Fibroblast of pulmonary artery (primary cell): Measurements from ENCODE around the gene INSL3.

Experiments
- DNase-seq: peaks from one replicate; pipeline ENCODE4 v3.0.0-alpha.2; 2010; ENCODE audit warnings: low read depth
- H3K4me3 ChIP-seq: replicated peaks from 2 replicates; pipeline ENCODE4 v1.5.1; 2011; ENCODE audit warnings: low read depth, mild to moderate bottlenecking, control low read depth, low read length, moderate library complexity
- TF ChIP-seq, protein P1 (sequence below): IDR thresholded peaks from 2 replicates; pipeline ENCODE4 v1.5.1; 2011; ENCODE audit warnings: mild to moderate bottlenecking, control low read depth, low read length, inconsistent platforms; ENCODE audit errors: missing control alignments

Gene INSL3

GRCh38 chr19:17855280-17856152, 34.2 kb upstream of the INSL3 start:
- TF ChIP-seq, protein P1, sequence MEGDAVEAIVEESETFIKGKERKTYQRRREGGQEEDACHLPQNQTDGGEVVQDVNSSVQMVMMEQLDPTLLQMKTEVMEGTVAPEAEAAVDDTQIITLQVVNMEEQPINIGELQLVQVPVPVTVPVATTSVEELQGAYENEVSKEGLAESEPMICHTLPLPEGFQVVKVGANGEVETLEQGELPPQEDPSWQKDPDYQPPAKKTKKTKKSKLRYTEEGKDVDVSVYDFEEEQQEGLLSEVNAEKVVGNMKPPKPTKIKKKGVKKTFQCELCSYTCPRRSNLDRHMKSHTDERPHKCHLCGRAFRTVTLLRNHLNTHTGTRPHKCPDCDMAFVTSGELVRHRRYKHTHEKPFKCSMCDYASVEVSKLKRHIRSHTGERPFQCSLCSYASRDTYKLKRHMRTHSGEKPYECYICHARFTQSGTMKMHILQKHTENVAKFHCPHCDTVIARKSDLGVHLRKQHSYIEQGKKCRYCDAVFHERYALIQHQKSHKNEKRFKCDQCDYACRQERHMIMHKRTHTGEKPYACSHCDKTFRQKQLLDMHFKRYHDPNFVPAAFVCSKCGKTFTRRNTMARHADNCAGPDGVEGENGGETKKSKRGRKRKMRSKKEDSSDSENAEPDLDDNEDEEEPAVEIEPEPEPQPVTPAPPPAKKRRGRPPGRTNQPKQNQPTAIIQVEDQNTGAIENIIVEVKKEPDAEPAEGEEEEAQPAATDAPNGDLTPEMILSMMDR: peak; percentile 96

DNA sequence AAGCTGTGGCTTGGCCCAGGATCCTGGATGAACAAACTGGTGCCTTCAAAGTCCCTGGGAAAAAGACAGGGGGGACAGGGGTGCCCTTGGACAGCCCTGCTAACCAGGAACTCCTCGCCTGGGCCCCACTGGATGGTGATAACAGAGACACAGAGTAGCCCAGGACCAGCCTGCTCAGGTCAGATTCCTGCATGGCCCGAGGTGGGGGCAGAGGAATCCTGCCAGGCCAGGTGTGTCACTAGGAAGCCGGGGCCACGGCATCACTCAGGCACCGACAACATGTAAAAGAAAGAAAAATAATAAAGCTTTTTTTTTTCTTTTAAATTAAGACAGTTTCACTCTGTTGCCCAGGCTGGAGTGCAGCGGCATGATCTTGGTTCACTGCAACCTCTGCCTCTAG, 32.7 kb upstream of the INSL3 start:
- TF ChIP-seq, protein P1: no peak
- no peak overlapping the region for H3K4me3 ChIP-seq
- DNase-seq: no peak

More at GRCh38 chr19:17855280-17856152, 34.2 kb upstream of the INSL3 start:
- DNase-seq: peak; percentile 75
- H3K4me3 ChIP-seq: no peak overlapping the region

DNA sequence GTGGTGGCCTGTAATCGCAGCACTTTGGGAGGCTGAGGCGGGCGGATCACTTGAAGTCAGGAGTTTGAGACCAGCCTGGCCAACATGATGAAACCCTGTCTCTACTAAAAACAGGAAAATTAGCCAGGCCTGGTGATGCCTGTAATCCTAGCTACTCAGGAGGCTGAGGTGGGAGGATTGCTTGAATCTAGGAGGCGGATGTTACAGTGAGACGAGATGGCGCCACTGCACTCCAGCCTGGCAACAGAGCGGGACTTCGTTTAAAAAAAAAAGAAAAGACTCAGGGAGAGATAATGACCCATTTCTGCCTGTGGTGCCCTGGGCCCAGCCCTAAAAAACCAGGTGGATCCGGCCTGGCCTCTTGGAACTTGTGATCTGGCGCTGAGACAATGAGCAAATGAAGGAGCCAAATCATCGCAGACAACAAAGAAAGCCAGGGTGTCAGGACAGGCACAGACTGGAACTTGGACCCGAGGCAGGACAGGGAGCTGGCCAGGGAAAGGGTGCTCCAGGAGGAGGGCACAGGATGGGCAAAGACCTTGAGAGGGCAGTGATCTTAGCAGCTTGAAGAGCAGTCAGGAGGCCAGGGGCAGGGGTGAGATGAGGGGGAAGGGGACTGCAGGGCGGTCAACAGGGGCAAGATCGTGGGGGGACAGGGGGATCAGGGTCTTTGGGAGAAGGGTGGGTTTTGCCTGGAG, 27.4 kb upstream of the INSL3 start:
- no peak overlapping the region for H3K4me3 ChIP-seq
- TF ChIP-seq, protein P1: no peak
- no peak for DNase-seq

DNA sequence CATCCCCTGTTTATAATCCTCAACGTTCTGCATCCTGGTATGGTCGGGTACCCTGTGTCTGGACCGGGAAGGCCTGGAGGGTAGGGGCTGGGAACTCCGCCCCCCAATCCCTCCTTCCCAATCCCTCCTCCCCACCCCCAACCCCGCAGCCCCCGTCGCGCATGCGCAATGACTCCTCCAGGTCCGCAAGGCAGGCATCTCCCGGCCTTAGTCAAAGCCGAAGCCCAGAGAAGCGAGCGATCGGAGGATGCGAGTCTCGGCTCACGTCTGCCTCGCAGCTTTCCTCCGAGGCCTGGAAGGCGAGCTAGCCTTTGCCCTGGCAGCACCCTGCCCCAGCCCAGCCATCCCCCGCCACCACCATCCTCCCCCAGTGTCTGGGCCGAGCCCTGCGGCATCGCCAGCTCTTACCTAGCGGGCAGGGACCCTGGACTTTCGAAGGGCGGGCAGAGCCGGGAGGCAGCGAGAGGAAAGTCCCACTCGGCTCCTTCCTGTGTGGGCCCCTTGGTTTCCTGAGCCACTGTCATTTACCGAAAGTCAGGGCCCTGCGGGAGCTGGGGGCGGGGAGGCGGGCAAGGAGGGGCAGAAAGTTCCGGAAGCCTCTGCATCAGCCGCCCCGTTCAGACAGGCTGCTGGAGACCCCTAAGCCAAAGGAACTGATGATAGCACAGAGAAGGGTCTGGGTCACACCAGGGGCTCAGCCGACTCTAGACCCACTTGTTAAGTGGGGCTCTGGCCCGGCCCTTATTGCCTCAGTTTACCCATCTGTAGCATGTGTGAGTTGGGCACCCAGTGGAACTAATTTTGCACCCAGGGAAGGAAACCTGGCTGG, 26.4 kb upstream of the INSL3 start, which contains the start of gene JAK3:
Gene JAK3 (minus strand): TSS at position 445 of the 829 bp plus-strand sequence. CDS start 3,565 bp downstream, outside the sequence.
- peak within 1 kb of the TSS; percentile 53 for H3K4me3 ChIP-seq
- peak; percentile 82 for DNase-seq

GRCh38 chr19:17846146-17846545, 24.8 kb upstream of the INSL3 start:
- no peak for DNase-seq
- TF ChIP-seq, protein P1: no peak
- H3K4me3 ChIP-seq: no peak overlapping the region

More for the DNA sequence above, 26.4 kb upstream of the INSL3 start, which contains the start of gene JAK3:
- TF ChIP-seq, protein P1: no peak

DNA sequence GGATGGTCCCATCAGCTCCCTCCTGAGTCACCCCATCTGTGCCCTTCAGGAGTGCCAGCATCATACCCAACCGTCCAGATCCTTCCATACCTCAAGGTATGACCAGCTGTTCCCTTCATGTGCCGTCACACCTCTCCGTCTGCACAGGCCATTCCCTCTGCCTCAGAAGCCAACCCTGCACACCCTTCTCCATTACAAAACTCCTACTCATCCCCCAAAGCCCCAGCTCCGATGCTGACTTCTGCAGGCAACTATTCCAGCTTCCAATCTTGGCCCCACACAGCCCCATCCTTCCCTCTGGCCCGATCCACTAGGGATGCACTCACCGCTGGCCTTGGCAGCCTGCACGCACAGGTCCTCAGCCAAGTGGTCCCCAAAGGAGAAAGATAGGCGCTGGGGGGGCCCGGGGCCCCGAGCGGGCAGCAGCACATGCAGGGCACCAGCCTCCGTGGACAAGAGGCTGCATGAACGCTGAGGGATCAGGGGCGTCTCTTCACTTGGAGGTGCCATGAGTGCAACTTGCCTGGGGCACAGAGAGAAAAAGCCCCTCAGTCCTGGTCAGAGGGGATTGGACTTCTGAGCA, 22.7 kb upstream of the INSL3 start:
- TF ChIP-seq, protein P1: no peak
- no peak for DNase-seq
- H3K4me3 ChIP-seq: no peak overlapping the region
